HG03064 (cell line): ENCODE data around the gene APOA5.
"Not testable (repeated sequence)": the region's sequence is repeated elsewhere in the genome, so short reads cannot be mapped to it uniquely, and the experiment has no call there.

Experiments used
- ATAC-seq: cut with Tn5 transposase; IDR thresholded peaks from one replicate; pipeline ENCODE4 v1.9.1; 2021; ENCODE audit warnings: low read depth; ENCODE audit not compliant: unreplicated experiment

APOA5 gene

GRCh38 chr11:116776522-116776984 is 15.1 kb downstream of the APOA5 start:
- ATAC-seq, result no peak

- ATAC-seq, result no peak
These were observed 15.7 kb downstream of the APOA5 start for GRCh38 chr11:116775975-116776374.

DNA sequence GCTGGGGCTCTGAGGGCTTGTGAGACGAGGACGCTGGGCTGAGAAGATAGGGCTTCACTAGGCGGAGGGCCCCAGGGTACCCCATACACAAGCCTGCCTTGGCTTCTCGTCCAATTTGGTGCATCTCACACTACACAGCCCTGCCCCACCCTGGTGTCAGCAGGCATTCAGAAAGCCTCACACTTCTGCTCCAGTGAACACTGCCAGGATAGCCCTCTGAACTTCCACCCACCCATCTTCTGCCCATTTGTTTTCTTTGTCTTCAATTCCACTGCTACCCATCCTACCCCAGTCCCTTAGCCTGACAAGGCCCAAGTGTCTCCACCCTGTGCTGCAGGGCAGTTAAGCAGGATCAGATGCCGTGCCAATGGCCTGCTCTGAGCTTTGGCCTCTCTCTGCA is 17.0 kb downstream of the APOA5 start:
- ATAC-seq, result no peak

DNA sequence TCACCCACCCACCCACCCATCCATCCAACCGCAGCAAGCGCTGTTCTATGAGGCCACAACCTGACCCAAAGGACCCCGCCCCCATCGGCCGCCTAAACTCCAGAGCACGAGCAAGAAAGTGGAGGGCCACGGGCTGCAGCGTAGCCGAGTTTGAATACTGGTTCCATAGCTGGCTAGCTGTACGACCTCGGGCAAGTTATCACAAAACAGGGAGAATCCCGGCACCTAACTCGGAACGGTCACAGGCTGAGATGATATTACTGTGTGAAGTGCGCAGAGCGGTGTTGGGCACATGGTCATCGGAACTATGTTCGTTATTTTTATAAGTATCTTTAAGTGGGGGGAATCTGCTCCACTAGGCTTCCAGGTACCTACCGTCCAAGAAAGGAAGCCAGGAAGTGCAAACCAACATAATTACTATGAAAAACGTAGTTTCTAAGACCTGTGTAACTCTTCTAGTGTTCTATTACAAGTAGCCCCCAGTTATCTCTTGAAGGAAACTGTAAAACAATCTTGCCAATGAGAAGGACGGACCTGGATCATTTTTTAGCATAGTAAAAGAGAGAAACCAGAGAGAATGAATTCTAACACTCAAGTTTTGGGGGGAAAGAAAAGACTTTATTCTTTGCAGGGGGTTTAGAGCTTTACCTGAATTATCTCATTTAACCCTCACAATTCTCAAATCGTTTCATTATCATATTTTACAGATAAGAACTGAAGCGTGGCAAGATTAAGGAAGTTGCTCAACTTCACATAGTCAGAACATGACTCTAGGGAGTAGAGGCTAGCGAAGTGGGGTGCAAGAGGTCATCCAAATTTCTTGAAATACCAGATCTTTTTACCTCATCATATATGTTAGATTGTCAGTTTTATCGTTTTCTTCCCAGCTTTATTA is 18.2 kb downstream of the APOA5 start:
- ATAC-seq, result peak; percentile 11

- peak; percentile 86 for ATAC-seq
These were observed 19.1 kb downstream of the APOA5 start, which contains the start of gene BUD13 for GRCh38 chr11:116772443-116773202. Gene BUD13, minus strand, starts transcription at chr11:116772987. Its CDS starts 23 bp downstream, at chr11:116772964.

DNA sequence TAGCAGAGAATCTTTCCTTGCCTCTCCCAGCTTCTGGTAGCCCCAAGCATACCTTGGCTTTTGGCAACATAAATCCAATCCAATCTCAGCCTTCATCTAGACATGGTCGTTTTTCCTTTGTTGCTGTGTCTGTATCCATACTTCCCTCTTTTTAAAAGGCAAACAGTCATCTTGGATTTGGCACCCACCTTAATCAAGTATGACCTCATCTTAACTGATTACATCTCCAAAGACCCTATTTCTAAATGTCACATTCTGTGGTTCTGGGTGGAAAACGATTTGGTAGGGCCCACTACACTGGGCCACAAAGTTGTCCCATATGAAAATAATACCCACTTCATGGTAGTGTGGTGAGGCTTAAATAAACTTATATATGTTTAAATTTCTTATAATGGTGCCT is 19.7 kb downstream of the APOA5 start:
- no peak for ATAC-seq

GRCh38 chr11:116762132-116762531 is 29.5 kb downstream of the APOA5 start:
- no peak for ATAC-seq

DNA sequence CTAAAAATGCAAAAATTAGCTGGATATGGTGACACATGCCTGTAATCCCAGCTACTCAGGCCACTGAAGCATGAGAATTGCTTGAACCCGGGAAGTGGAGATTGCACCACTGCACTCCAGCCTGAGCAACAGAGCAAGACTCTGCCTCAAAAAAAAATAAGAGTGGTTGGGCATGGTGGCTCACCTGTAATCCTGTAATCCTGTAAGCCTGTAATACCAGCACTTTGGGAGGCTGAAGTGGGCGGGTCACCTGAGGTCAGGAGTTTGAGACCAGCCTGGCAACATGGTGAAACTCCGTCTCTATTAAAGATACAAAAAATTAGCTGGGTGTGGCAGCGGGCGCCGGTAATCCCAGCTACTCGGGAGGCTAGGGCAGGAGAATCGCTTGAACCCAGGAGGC is 35.6 kb downstream of the APOA5 start:
- not testable (repeated sequence) for ATAC-seq

DNA sequence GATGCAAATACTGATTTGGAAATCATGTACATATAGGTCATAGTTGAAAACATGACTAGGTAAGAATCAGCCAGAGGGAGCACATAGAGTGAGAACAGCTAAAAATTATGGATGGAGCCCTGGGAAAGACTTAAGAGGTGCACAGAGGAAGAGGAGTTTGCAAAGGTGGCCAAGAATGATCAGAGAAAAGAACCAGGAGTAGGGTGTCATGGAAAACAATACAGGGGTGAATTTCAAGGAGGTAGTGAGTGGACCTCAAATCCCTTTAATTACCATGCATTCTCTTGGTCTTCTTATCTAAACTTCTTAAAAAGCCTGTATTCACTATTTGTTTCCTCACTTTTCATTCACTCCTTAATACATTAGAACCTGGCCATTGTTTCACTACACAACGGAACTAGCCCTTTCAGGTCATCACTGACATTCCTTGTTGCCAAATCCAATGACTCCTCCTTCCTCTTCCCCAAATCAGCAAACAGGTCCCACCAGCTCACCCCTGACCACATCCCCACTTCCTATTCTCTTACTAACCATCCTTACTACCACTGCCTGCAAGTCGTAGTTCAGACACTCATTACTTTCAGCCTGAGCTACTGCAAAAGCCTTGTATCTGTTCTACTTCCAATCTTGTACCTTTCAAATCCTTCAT is 41.5 kb downstream of the APOA5 start:
- no peak for ATAC-seq

- no peak for ATAC-seq
These were observed 49.6 kb downstream of the APOA5 start for GRCh38 chr11:116742104-116742503.

- no peak for ATAC-seq
These were observed 50.9 kb downstream of the APOA5 start for GRCh38 chr11:116740741-116741140.
